ENCODE results near the gene HFM1. TPM values are rescaled to one million over a fixed set of nuclear protein-coding genes. Genes with fewer than 3 reads are reported as not detected.

Gene HFM1, protein sequence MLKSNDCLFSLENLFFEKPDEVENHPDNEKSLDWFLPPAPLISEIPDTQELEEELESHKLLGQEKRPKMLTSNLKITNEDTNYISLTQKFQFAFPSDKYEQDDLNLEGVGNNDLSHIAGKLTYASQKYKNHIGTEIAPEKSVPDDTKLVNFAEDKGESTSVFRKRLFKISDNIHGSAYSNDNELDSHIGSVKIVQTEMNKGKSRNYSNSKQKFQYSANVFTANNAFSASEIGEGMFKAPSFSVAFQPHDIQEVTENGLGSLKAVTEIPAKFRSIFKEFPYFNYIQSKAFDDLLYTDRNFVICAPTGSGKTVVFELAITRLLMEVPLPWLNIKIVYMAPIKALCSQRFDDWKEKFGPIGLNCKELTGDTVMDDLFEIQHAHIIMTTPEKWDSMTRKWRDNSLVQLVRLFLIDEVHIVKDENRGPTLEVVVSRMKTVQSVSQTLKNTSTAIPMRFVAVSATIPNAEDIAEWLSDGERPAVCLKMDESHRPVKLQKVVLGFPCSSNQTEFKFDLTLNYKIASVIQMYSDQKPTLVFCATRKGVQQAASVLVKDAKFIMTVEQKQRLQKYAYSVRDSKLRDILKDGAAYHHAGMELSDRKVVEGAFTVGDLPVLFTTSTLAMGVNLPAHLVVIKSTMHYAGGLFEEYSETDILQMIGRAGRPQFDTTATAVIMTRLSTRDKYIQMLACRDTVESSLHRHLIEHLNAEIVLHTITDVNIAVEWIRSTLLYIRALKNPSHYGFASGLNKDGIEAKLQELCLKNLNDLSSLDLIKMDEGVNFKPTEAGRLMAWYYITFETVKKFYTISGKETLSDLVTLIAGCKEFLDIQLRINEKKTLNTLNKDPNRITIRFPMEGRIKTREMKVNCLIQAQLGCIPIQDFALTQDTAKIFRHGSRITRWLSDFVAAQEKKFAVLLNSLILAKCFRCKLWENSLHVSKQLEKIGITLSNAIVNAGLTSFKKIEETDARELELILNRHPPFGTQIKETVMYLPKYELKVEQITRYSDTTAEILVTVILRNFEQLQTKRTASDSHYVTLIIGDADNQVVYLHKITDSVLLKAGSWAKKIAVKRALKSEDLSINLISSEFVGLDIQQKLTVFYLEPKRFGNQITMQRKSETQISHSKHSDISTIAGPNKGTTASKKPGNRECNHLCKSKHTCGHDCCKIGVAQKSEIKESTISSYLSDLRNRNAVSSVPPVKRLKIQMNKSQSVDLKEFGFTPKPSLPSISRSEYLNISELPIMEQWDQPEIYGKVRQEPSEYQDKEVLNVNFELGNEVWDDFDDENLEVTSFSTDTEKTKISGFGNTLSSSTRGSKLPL (N-terminal part only)
- total RNA-seq = 0.34 and 1.0 TPM in 2 replicates

DNA sequence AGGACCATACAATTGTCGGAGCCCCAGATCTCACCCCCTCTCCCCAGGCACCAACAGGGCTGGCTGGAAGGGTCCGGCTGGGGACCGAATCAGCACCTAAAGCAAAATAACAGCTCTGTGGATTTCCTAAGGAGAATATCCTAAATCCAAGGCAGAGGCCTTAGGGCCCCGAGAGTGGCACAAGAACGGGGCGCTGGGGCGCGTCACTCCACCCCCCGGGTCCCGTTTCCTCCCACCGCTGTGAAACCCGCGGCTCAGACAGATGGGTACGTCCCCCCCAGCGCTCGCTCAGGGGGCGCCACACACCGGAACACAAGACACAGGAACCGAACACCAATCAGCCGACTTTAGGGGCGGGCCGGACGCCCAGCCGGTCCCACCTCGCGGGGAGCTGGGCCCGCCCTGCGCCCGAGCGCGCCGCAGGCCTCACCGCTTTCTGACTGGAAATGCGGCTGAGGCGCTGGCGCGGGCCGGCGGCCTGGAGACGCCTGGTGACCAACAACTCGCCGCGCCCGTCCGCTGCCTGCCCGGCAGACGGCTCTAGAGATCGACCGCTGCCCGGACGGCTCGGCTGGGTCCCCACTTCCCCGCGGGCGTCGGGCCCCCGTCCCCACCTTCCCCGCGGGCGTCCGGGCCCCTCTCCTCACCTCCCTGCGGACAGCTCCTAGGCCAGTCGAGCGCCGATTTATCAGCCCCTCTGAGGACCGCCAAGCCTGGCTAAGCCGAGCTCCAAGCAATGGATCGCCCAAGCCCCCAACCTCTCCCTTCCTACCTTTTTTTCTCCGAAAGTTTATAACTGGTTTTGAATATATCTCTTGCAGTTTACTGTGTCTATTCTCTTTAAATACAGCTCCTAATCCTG is at the start of gene HFM1:
TSS of gene HFM1 (minus strand) at position 687 of the 862 bp plus-strand sequence. CDS start 3,755 bp downstream, outside the sequence.

Other genes starting within 250 kb of the HFM1 start
- gene CDC7, start 96.0 kb upstream of the HFM1 start, total RNA-seq = 6.8 and 7.7 TPM in 2 replicates